ENCODE measurements around the gene TECPR2. TPM values are rescaled to one million over a fixed set of nuclear protein-coding genes. Genes with fewer than 3 reads are reported as not detected.

TECPR2 gene
- total and polyA plus RNA-seq, 4 donors = 5.6 to 30.3 (median 19.5) TPM

DNA sequence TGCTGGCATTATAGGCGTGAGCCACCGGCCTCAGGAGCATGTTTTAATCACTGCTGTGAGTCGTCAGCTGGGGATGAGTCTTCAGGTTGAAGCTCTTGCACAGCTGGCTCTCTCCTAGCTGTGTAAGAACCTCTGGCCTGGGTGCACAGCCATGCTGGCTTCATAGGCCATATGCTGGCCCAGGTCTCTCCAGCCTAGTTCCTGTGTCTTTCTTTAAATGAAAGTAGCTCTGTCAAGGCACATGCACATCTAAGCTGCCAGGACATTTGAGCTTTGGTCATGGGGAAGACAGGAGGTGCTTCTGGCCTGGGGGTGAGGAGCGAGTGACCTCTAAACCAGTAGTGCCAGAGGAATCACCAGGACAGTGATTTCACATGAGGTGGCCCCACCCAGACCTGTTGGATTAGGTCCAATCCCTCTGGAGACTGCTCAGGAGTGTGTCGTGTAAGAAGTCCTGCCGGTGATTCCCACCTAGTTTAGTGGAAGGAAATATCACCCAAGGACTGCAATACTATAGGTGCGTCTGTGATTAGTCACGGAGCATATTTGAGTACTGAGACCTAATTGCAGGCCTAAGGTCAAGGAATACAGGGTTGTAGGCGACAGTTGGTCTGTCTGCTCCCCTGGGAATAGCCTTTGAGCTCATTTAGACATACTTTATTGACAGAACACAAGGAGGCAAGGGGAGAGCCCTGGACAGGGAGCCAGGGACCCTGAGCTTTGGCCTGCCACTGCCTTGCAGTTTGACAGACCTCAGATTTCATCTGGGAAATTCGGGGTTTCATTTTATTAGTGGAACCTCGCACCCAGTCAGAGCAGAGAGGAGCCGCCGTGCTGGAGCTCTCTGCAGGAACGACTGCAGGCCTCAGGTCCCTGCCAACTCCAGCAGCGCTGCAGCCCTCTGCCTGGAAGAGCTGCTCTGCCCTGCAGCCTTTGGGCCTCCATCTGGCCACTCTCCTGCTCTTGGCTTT, 79.8 kb downstream of the TECPR2 start:
- ATAC-seq (ENCODE audit: insufficient read depth, low FRiP score) (no peak), DNase-seq (no peak)
- Histone ChIP-seq H3K4me3 (no peak overlapping the region), H3K27ac (ENCODE audit: low read depth in 1 of 2, low read length in 1 of 2) (no peak overlapping the region), H3K27me3 (ENCODE audit: control insufficient read depth in 3 of 3, insufficient read depth in 3 of 3, low read length in 2 of 3) (no peaks in the 10 kb centered on the region), H3K36me3 (ENCODE audit: control insufficient read depth in 4 of 4, insufficient read depth in 4 of 4, low read length in 4 of 4) (peaks cover 12 to 43% (median 26%) of the 10 kb centered on the region in 4 donors), H3K9ac (ENCODE audit: insufficient read depth in 1 of 2, low read length in 2 of 2) (no peak overlapping the region), H3K4me1 (ENCODE audit: control insufficient read depth in 5 of 5, insufficient read depth in 5 of 5, low read length in 5 of 5) (peaks cover 0 to 5% (median 0%) of the 10 kb centered on the region in 5 donors), H3K9me3 (ENCODE audit: control insufficient read depth in 4 of 4, insufficient read depth in 3 of 4, low read length in 3 of 4) (peaks cover 0 to 1% (median 0%) of the 10 kb centered on the region in 4 donors)
- 94% methylated on average over 15 of the region's 15 CpGs for WGBS, 2 donors
- TF ChIP-seq, protein P1, sequence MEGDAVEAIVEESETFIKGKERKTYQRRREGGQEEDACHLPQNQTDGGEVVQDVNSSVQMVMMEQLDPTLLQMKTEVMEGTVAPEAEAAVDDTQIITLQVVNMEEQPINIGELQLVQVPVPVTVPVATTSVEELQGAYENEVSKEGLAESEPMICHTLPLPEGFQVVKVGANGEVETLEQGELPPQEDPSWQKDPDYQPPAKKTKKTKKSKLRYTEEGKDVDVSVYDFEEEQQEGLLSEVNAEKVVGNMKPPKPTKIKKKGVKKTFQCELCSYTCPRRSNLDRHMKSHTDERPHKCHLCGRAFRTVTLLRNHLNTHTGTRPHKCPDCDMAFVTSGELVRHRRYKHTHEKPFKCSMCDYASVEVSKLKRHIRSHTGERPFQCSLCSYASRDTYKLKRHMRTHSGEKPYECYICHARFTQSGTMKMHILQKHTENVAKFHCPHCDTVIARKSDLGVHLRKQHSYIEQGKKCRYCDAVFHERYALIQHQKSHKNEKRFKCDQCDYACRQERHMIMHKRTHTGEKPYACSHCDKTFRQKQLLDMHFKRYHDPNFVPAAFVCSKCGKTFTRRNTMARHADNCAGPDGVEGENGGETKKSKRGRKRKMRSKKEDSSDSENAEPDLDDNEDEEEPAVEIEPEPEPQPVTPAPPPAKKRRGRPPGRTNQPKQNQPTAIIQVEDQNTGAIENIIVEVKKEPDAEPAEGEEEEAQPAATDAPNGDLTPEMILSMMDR (IDR thresholded peaks at IDR 0.05; ENCODE audit: control extremely low read depth, extremely low read depth) = no peak

DNA sequence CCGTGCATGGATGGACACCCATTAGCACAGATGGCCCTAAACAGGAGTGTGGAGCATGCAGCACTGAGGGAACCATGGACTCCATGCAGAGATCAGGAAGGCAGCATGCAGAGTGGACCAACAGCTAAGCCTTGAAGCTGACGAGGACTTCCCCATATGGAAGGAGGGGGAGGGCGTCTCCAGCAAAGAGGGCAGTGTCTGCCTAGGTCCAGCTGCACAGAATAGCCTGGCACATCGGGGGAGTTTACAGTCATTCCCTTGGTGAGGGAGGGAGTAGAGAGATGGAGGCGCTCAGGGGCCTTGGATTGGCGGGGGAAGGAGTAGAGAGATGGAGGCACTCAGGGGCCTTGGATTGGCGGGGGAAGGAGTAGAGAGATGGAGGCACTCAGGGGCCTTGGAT, 82.3 kb downstream of the TECPR2 start:
- peaks cover 21 to 45% (median 32%) of the 10 kb centered on the region in 4 donors for H3K36me3 ChIP-seq (ENCODE audit: control insufficient read depth in 4 of 4, insufficient read depth in 4 of 4, low read length in 4 of 4)
- ATAC-seq (ENCODE audit: insufficient read depth, low FRiP score) (no peak), DNase-seq (no peak)
- H3K4me3 ChIP-seq = no peak overlapping the region
- peaks cover 0 to 3% (median 0%) of the 10 kb centered on the region in 5 donors for H3K4me1 ChIP-seq (ENCODE audit: control insufficient read depth in 5 of 5, insufficient read depth in 5 of 5, low read length in 5 of 5)
- WGBS, 2 donors = 88 to 92% methylated on average over 7 of the region's 7 CpGs
- H3K27ac ChIP-seq (ENCODE audit: low read depth in 1 of 2, low read length in 1 of 2) = no peak overlapping the region
- TF ChIP-seq, protein P1 (IDR thresholded peaks at IDR 0.05; ENCODE audit: control extremely low read depth, extremely low read depth) = no peak
- H3K27me3 ChIP-seq (ENCODE audit: control insufficient read depth in 3 of 3, insufficient read depth in 3 of 3, low read length in 2 of 3) = no peaks in the 10 kb centered on the region
- H3K9ac ChIP-seq (ENCODE audit: insufficient read depth in 1 of 2, low read length in 2 of 2) = no peak overlapping the region
- H3K9me3 ChIP-seq (ENCODE audit: control insufficient read depth in 4 of 4, insufficient read depth in 3 of 4, low read length in 3 of 4) = peaks cover 0 to 1% (median 0%) of the 10 kb centered on the region in 4 donors

GRCh38 chr14:102445641-102446040, 82.9 kb downstream of the TECPR2 start:
- H3K4me3 ChIP-seq = no peak overlapping the region
- H3K4me1 ChIP-seq (ENCODE audit: control insufficient read depth in 5 of 5, insufficient read depth in 5 of 5, low read length in 5 of 5) = peaks cover 0 to 3% (median 0%) of the 10 kb centered on the region in 5 donors
- no peak overlapping the region for H3K9ac ChIP-seq (ENCODE audit: insufficient read depth in 1 of 2, low read length in 2 of 2)
- WGBS, 2 donors = 81 to 91% methylated on average over 15 of the region's 15 CpGs
- no peaks in the 10 kb centered on the region for H3K27me3 ChIP-seq (ENCODE audit: control insufficient read depth in 3 of 3, insufficient read depth in 3 of 3, low read length in 2 of 3)
- H3K36me3 ChIP-seq (ENCODE audit: control insufficient read depth in 4 of 4, insufficient read depth in 4 of 4, low read length in 4 of 4) = peaks cover 18 to 46% (median 33%) of the 10 kb centered on the region in 4 donors
- H3K27ac ChIP-seq (ENCODE audit: low read depth in 1 of 2, low read length in 1 of 2) = no peak overlapping the region
- ATAC-seq (ENCODE audit: insufficient read depth, low FRiP score) = no peak
- DNase-seq = no peak
- peaks cover 0 to 1% (median 0%) of the 10 kb centered on the region in 4 donors for H3K9me3 ChIP-seq (ENCODE audit: control insufficient read depth in 4 of 4, insufficient read depth in 3 of 4, low read length in 3 of 4)
- TF ChIP-seq, protein P1 (IDR thresholded peaks at IDR 0.05; ENCODE audit: control extremely low read depth, extremely low read depth) = no peak

Measured in lung (tissue), 12 donors.